Measurements from ENCODE around the gene ZNF598.

DNA sequence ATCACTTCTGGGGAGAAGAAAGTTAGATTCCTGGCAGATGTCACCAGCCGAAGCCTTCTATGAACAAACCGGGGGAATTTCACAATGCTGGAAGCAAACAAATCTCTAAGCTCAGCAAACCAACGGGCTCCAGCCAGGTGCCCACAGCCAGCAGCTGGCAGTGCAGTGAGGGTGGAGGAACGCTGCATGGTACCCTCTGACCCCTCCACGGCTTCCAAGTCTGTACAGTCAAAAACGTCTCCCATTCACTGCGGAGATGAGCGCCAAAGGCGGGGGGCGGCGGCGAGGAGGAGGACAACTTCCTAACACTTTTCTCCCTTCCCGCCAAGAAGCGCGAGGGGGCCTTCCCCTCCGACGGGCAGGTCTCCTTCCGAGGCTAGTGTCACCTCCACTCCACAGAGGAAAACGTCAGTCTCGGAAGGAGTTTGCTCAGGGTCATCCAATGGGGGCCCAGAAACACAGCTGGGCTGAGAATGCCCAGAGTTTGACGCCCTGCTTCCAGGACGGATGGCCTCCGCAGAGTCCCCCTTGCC is 924 bp downstream of the ZNF598 start:
- TF ChIP-seq, protein P1, sequence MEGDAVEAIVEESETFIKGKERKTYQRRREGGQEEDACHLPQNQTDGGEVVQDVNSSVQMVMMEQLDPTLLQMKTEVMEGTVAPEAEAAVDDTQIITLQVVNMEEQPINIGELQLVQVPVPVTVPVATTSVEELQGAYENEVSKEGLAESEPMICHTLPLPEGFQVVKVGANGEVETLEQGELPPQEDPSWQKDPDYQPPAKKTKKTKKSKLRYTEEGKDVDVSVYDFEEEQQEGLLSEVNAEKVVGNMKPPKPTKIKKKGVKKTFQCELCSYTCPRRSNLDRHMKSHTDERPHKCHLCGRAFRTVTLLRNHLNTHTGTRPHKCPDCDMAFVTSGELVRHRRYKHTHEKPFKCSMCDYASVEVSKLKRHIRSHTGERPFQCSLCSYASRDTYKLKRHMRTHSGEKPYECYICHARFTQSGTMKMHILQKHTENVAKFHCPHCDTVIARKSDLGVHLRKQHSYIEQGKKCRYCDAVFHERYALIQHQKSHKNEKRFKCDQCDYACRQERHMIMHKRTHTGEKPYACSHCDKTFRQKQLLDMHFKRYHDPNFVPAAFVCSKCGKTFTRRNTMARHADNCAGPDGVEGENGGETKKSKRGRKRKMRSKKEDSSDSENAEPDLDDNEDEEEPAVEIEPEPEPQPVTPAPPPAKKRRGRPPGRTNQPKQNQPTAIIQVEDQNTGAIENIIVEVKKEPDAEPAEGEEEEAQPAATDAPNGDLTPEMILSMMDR (IDR thresholded peaks at IDR 0.05; ENCODE audit: low read depth, low read length, poor library complexity, severe bottlenecking) = no peak
- no peak for TF ChIP-seq EZH2phosphoT487 (IDR thresholded peaks at IDR 0.05; ENCODE audit: borderline replicate concordance, low read length)
